Erythroblast (primary cell): ENCODE data around the gene NCKAP5.

Source experiments
- GATA1 ChIP-seq: IDR thresholded peaks from 2 replicates; pipeline ENCODE4 v1.6.1; 2011; ENCODE audit warnings: low read depth, mild to moderate bottlenecking, control low read depth, low read length, moderate library complexity
- POLR2A ChIP-seq: IDR thresholded peaks from 2 replicates; pipeline ENCODE4 v1.6.1; 2011; ENCODE audit warnings: mild to moderate bottlenecking, low read length

DNA sequence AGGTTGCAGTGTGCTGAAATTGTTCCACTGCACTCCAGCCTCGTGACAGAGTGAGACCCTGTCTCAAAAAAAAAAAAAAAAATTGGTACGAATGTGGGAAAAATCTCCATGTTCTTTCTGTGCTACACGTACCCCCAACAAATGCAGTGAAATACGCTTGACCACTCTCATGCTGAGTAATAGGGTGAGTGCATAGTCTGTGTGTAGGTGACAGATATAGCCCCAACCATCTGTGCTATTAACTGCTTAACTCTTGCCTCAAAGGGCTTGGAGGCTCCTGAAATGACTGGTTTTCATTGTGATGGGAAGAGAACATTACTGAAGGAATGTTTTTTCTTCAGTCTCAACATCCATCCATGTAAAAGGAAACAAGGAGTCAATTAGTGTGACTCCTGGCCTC is 913.9 kb downstream of the NCKAP5 start:
- TF ChIP-seq POLR2A (no peak), GATA1 (no peak)
